ENCODE measurements around the gene ZNF281.
"Not testable (repeated sequence)": the region's sequence is repeated elsewhere in the genome, so short reads cannot be mapped to it uniquely, and the experiment has no call there.

The ZNF281 gene

GRCh38 chr1:200428482-200429205 lies 18.8 kb upstream of the ZNF281 start:
- DNase-seq, result no peak

DNA sequence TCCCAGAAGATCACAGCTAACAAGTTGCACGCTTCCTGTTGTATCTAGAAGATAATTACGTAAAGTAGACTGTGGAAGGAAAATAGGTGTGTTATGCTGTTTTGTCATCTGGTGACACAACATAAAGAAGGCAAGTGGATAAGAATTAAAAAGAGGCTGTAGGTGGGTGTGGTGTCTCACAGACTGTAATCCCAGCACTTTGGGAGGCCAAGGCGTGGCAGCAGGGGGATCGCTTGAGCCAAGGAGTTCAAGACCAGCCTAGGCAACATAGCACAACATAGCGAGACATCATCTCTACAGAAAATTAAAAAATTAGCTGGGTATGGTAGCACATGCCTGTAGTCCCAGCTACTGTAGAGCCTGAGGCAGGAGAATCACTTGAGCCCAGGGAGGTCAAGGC lies 17.9 kb upstream of the ZNF281 start:
- DNase-seq, result no peak

DNA sequence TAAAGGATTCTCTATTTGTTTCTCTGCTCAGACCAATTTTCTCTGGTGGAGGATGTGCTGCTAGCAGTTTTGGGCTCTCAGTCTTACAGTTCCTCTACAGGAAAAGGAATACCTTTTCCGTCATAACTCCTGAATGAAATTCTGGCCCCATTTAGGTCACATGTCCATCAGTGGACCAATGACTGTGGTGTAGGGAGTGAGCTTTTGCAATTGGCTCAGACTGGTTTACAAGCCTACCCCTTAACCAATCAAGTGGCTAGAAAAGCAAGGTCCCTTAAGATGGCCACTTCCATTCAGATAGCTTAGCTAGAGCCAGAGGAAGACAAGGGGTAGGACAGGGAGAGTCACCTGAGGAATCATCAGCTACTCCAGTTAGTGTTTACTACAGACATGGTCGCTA lies 16.4 kb upstream of the ZNF281 start:
- DNase-seq, result no peak

DNA sequence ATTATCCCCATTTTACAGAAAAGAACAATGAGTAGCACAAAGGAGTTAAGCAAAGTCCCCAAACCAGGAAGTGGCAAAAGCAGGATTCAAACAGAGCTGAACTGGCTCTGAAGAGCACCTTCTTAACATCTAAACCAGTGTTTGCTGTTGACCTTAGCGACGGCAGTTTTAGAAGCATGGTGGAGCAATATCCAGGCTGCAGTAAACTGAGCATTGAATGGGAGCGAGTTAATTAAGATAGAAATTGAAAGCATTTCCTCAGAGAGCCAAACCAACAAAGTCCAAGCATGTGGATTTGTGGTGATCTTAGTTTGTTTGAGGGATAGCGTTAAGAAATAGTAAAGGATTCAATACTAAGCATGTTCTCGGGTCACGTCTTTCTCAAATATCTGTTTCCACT lies 13.4 kb upstream of the ZNF281 start:
- no peak for DNase-seq

- no peak for DNase-seq
These were observed 12.4 kb upstream of the ZNF281 start for GRCh38 chr1:200422211-200422610.

- DNase-seq, result no peak
These were observed 6.2 kb upstream of the ZNF281 start for GRCh38 chr1:200415789-200416593.

DNA sequence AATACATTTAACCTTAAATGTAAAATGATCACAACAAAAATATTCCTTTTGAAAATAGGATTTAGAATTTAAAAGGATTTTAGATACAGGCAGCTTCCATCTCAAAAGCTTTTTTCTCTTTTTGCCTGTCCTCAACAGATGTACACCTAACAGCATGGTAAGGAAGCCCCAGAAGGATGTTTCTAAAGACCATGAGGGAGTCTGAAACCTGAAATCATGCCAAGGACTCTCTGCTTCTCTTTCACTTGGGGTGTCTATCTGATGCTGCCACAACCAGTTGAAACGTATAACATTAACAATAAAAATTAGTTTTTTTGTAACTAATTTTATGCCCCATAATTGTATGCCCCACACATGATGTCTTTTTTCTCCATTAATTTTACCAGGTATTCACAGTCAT lies 5.4 kb upstream of the ZNF281 start:
- no peak for DNase-seq

GRCh38 chr1:200414657-200415056 lies 4.8 kb upstream of the ZNF281 start:
- DNase-seq, result no peak

GRCh38 chr1:200413766-200414165 lies 3.9 kb upstream of the ZNF281 start:
- not testable (repeated sequence) for DNase-seq

- DNase-seq, result no peak
These were observed 1.8 kb upstream of the ZNF281 start for GRCh38 chr1:200411406-200412257.

DNA sequence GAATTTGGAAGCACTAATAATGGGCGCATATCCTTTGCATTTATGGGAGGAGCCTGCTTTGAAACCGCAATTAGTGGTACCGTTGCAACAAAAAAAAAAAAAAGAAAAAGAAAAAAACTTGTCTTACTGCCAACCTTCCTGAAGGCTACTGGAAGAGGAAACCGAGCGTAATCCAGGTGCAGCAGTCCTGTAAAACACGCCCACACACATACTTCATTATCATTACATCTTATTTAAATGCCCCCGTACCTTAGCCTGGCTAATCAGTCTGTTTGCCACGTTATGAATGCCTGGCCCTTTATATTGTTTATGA lies 686 bp upstream of the ZNF281 start:
- peak; percentile 72 for DNase-seq

DNA sequence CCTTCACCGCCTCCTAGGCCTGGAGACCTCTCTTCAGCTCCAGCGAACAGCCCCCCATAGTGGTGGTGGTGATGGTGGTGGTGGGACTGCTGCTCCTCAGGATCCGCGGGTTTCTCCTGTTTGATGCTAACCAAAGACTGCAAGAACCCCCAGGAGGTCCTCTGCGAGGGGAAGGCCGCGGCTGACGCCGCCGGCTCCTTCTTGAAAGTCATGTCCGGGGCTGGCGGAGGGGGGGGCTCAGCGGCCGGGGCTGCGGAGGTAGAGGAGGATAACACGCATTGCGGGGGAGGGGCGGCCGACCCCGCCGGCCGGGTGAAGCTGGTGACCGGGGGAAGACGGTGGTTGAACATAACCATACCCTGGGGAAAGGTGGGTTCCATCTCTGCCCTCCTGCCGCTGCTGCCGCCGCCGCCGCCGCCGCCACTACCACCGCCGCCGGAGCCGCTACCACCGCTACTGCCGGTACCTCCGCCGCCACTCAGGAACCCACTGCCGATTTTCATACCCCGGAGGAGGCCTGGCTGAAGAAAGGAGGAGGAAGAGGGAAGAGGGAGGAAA lies 554 bp downstream of the ZNF281 start:
- no peak for DNase-seq

- DNase-seq, result no peak
These were observed 3.6 kb downstream of the ZNF281 start for GRCh38 chr1:200406161-200406797.

DNA sequence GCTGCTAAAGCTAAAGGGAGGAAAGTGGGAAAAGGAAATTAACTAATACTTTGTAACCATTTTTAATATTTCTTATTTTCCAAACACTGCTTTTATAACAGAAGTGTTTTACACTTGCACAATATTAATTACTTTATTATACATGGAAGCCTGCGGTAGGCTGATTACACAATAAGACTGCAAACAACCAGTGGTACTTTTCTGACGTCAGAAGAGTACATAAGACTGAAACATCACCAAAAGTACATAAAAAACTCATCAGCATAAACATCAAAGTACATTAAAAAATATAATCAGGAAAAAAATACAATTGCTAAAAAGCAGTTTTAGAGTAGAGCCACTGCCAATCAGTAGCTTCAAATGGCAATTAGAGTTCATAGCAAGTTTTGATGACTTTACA lies 4.6 kb downstream of the ZNF281 start:
- DNase-seq, result no peak

DNA sequence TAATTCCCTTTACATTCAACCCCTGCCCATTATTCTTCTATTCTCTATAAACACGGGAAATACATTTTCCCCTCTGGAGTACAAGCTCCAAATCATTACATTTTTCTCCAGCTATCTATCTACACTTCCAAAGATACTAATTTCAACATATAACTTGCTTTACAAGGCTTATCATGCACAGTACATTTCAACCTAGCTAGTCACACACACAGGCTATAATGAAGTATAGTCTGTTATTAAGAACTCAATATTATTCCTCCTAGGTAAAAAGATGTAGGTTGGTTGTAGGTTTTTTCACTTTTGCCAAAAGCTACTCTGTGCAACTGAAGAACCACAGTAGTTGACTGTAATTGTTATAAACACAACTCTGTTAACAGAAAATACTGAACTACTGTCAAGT lies 8.1 kb downstream of the ZNF281 start:
- no peak for DNase-seq

- DNase-seq, result no peak
These were observed 8.6 kb downstream of the ZNF281 start for GRCh38 chr1:200401263-200401662.

DNA sequence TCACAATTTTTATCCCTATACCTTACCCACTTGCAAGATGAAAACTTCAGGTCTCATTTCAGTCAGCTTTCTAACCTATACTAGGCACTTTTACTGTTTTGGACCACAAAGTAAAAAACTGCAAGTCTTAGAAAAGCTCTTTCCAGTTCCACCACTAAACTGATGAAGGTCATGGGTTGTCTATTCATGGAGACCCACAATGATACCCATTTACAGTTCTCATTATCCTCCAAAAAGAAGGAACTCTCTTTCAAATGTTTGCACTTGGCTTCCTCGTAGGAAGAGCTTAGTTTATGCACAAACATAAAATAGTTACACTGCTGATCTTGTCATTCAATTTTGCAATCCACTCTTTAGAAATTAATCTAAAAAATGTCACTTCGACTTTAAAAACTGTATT lies 9.3 kb downstream of the ZNF281 start:
- DNase-seq, result no peak

DNA sequence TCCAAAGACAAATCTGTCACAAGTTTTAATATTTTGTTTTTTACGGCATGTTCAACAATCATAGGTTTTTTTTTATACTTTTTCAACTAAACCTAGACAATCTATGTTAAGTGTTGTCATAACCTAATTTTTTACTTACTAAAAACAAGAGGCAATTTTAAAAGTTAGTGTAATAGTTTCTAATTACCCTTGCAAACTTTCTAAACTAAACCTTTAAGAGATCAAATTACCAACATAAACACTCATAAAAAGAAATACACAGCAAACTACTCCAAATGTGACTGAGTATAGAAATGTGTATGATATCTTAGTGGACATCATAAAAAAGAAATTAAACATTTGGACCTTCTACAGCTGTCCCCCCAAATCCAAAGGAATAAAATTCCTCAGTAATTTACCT lies 10.0 kb downstream of the ZNF281 start:
- no peak for DNase-seq

DNA sequence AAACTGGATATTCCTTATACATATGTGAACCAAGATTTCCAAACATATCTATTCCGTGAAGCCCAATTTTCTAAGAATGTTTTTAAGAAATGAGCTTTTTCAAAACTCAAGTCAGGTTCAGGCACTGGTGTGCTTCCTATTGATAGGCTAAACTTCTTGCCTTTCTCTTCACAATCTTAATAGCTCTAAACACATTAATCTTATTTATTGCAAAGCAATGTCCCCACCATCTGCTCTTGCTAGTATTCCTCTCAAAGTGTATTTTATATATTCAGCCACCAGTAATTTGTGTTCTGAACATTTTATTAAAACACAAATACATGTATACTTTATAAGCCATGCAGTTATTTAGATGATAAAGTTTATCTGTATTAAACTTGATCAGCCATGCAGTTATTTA lies 11.5 kb downstream of the ZNF281 start:
- DNase-seq, result no peak

- DNase-seq, result no peak
These were observed 17.1 kb downstream of the ZNF281 start for GRCh38 chr1:200392625-200393185.

GRCh38 chr1:200391747-200392146 lies 18.1 kb downstream of the ZNF281 start:
- DNase-seq, result no peak

- no peak for DNase-seq
These were observed 21.0 kb downstream of the ZNF281 start for GRCh38 chr1:200388791-200389190.

GRCh38 chr1:200386416-200386815 lies 23.4 kb downstream of the ZNF281 start:
- DNase-seq, result no peak

Measured in NCI-H345 (cell line).